Measurements from ENCODE around the gene RNF208. TPM values are rescaled to one million over a fixed set of nuclear protein-coding genes. Genes with fewer than 3 reads are reported as not detected.

RNF208 gene
- total RNA-seq, 1 donor from 2014 or later, result not detected

GRCh38 chr9:137236936-137237421 is 14.9 kb upstream of the RNF208 start:
- peaks cover 4% of the 10 kb centered on the region for H3K36me3 ChIP-seq (ENCODE audit: control insufficient read depth, insufficient read depth, low read length)
- H3K4me3 ChIP-seq (ENCODE audit: low read depth, low read length), result no peak overlapping the region
- TF ChIP-seq CTCF (IDR thresholded peaks at IDR 0.05; ENCODE audit: insufficient read depth, low read length, severe bottlenecking), result no peak
- FAIRE-seq (no peak), DNase-seq (ENCODE audit: low read depth) (no peak)
- H3K27me3 ChIP-seq (ENCODE audit: control insufficient read depth, insufficient read depth, low read length), result peaks cover 2% of the 10 kb centered on the region

GRCh38 chr9:137236238-137236935 is 14.3 kb upstream of the RNF208 start:
- peak; percentile 96 for TF ChIP-seq CTCF (IDR thresholded peaks at IDR 0.05; ENCODE audit: insufficient read depth, low read length, severe bottlenecking)
- H3K27me3 ChIP-seq (ENCODE audit: control insufficient read depth, insufficient read depth, low read length), result peaks cover 2% of the 10 kb centered on the region
- H3K36me3 ChIP-seq (ENCODE audit: control insufficient read depth, insufficient read depth, low read length), result no peaks in the 10 kb centered on the region
- FAIRE-seq, result no peak
- DNase-seq (ENCODE audit: low read depth), result peak; percentile 53
- H3K4me3 ChIP-seq (ENCODE audit: low read depth, low read length), result no peak overlapping the region

- FAIRE-seq (no peak), DNase-seq (ENCODE audit: low read depth) (no peak)
- no peaks in the 10 kb centered on the region for H3K36me3 ChIP-seq (ENCODE audit: control insufficient read depth, insufficient read depth, low read length)
- peaks cover 2% of the 10 kb centered on the region for H3K27me3 ChIP-seq (ENCODE audit: control insufficient read depth, insufficient read depth, low read length)
- H3K4me3 ChIP-seq (ENCODE audit: low read depth, low read length), result no peak overlapping the region
- TF ChIP-seq CTCF (IDR thresholded peaks at IDR 0.05; ENCODE audit: insufficient read depth, low read length, severe bottlenecking), result no peak
These were observed 13.6 kb upstream of the RNF208 start for GRCh38 chr9:137235424-137236237.

GRCh38 chr9:137234758-137235423 is 12.9 kb upstream of the RNF208 start:
- no peak for TF ChIP-seq CTCF (IDR thresholded peaks at IDR 0.05; ENCODE audit: insufficient read depth, low read length, severe bottlenecking)
- FAIRE-seq (no peak), DNase-seq (ENCODE audit: low read depth) (no peak)
- H3K27me3 ChIP-seq (ENCODE audit: control insufficient read depth, insufficient read depth, low read length), result peaks cover 2% of the 10 kb centered on the region
- no peaks in the 10 kb centered on the region for H3K36me3 ChIP-seq (ENCODE audit: control insufficient read depth, insufficient read depth, low read length)
- no peak overlapping the region for H3K4me3 ChIP-seq (ENCODE audit: low read depth, low read length)

GRCh38 chr9:137234055-137234697 is 12.1 kb upstream of the RNF208 start:
- DNase-seq (ENCODE audit: low read depth) (no peak), FAIRE-seq (no peak)
- H3K36me3 ChIP-seq (ENCODE audit: control insufficient read depth, insufficient read depth, low read length), result no peaks in the 10 kb centered on the region
- peaks cover 2% of the 10 kb centered on the region for H3K27me3 ChIP-seq (ENCODE audit: control insufficient read depth, insufficient read depth, low read length)
- H3K4me3 ChIP-seq (ENCODE audit: low read depth, low read length), result no peak overlapping the region
- TF ChIP-seq CTCF (IDR thresholded peaks at IDR 0.05; ENCODE audit: insufficient read depth, low read length, severe bottlenecking), result no peak
